CD4-positive, alpha-beta T cell treated with Interferon gamma for 1 hour (primary cell): ENCODE measurements around the gene FKBP5.

Experiments
- DNase-seq: peaks from one replicate; pipeline ENCODE4 v3.0.0-alpha.2; 2020

The FKBP5 gene

DNA sequence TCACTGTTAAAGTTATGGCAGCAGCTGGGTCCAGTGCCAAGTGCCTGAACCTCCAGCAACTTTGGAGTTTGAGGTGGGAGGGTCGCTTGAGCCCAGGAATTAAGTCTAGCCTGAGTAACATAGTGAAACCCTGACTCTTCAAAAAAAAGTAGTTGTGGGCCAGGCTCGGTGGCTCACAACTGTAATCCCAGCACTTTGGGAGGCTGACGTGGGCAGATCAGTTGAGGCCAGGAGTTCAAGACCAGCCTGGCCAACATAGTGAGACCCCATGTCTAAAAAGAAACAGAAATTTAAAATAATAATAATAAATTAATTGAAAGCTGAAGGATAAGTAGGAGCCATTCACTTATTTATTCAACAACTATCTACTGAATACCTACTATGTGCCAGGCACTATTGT, 33.8 kb downstream of the FKBP5 start:
- DNase-seq, result no peak

DNA sequence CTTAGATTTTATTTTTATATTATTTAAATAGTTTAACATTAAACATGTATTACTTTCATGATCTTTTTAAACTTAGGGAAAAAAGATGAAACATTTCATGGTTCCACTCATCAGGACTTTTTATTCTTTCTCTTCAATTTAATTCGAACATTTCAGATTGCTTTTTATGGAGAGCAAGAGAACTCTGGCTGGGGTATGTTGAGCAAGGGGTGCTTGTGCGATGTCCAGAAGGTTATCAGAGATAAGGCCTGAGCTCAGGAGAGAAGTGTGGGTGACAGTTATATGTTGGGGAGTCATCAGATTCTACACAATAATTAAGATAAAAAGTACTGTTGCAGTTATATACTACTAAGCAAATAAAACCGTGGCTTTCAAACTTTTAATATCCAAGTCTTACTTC, 37.5 kb downstream of the FKBP5 start:
- no peak for DNase-seq

GRCh38 chr6:35650015-35650414, 38.7 kb downstream of the FKBP5 start:
- no peak for DNase-seq

DNA sequence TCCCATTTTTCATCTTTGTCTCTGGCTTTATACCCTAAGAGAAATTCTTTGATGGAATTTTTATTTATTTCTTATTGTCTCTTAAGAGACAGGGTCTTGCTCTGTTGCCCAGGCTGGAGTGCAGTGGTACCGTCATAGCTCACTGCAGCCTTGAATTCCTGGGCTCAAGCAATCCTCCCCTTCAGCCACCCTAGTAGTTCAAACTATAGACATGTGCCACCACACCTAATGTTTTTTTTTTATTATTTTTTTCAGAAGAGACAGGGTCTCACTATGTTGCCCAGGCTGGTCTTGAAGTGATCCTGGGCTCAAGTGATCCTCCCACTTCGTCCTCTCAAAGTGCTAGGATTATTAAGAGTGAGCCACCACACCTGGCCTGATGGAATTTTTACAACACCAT, 40.5 kb downstream of the FKBP5 start:
- no peak for DNase-seq

DNA sequence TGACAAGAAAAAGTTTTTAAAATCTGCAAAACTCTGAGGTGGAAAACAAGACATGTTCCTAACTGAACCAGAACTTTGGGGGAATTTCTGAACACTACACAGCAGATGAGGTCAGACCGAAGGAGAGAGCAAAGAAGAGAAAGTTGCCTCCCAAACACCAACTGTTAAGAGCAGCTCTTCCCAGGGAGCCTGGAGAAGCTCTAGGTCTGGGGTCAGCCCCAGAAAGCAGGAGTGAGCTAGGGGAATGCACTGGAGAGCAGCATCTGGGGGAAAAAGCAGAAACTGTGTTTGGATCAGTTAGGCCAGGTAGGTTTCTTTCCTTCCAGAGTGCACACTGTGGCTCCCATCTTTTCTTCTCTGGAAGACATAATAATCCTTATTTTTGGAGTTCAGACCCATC, 41.3 kb downstream of the FKBP5 start:
- DNase-seq, result no peak

GRCh38 chr6:35643162-35643535, 45.6 kb downstream of the FKBP5 start:
- no peak for DNase-seq

GRCh38 chr6:35642471-35643161, 46.1 kb downstream of the FKBP5 start:
- no peak for DNase-seq

- DNase-seq, result no peak
Observed at GRCh38 chr6:35640017-35640664, 48.6 kb downstream of the FKBP5 start.

DNA sequence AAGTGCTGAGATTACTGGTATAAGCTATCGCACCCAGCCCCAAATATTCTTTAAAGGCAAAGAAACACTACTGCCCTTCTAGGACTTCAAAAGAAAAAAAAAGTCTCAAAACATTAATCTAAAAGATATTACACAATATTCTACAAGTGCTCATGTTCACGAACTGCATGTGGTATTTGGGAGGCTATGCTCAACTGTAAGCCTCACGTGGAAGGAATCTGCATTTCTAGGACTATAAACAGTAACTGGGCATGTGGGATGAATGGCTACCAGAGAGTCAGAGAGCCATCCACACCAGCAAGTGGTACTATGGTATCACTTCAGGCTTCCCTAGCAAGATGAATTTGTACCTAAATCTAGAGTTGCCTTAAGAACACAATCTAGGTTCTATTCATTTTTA, 50.0 kb downstream of the FKBP5 start:
- no peak for DNase-seq

DNA sequence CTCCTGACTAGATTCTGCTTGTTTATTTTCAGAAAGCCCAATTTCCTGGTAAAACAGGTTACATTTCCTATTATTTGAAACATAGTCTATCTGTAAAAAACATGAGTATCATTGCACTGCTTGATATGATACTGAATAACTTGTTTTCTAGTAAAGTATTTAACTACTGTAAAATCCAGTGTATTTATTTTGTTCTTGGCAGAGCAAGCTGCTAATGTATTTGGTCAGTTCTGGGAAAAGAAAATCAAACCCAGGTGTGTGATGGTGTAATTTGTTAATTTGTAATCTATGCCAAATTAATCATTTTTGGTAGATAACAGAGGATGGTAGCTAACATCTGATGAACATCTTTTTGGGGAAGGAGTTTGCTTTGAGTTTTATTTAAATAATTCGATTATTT, 50.8 kb downstream of the FKBP5 start:
- DNase-seq, result no peak

DNA sequence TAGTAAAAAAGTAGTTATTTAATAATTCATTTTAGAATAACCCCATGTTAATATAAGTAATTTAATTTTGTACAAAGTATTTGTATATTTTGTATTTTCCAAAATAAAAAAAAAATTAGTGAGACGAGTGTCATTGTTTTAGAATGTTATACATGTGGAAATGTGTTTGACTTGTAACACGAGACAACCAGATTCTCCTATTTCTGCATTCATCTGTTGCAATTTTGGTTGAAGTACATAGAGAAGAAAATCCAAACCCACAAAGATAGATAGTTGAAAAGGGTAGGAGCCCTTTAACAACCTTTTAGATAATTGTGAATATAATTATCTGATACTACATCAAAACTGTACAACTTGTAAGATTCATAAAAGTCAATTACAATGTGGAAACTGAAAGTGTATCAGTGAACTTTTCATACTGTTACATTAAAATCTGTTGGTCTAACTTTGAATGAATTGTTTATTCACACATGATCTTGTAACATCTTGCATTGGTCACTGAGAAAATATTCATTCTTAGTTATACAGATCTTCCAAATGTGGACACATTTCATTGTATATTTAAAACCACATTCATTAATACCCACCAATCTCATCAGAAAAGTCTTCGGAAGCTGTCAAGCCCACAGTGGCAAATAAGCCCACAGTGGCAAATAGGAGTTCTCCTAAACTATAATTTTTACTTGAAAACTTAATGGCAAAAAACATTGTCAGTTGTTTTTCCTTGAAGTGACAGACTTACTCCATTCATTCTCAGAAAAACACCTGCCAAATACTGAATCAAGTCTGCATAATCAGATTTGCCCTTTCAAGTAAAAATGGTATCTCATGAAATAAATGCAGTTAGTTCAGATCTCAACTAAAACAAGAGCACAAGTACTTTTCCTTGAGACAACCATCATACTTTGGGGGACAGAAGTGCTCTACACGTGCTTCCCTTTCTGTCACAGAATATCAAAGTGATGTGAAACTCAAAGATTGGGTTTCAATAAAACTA, 52.8 kb downstream of the FKBP5 start:
- DNase-seq, result no peak

GRCh38 chr6:35634316-35634715, 54.4 kb downstream of the FKBP5 start:
- no peak for DNase-seq

DNA sequence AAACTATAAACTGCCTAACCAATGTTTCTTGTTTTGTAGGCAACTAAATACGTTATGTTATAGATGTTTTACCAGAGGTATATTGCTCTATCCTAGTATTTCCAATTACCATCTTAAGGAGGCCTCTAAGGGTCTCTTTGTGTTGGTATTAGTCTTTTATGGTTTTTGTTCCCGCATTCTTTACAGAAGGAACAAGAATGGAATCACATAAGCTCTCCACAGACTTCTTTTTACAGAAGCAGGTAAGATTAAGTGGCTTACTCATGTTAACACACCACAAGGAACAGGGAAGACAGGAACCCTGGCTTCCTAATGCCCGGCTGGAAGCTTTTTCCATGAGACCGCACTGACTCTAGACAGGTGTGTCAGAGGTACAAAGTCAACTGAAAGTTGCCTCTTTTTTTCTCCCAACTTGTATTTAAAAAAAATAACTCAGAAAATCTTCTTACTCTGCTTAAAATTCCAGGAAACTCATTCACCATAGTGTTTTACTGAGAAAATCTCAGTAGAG, 55.1 kb downstream of the FKBP5 start:
- DNase-seq, result no peak

DNA sequence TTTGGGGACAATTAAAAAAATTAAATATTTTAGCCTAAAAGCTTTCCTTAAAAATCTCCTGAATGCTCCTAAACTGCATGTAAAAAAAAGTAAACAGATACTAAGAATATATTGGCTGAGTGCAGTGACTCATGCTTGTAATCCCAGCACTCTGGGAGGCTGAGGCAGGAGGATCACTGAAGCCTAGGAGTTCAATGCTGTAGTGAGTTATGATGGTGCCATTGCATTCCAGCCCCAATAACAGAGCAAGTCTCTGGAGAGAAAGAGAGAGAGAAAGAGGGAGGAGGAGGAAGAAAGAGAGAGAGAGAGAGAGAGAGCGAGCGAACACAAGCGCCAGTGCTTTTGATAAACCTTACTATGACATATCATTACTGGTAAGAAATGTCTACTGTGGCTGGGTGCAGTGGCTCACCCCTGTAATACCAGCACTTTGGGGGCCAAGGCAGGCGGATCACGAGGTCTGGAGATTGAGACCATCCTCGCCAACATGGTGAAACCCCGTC, 58.8 kb downstream of the FKBP5 start:
- no peak for DNase-seq

- DNase-seq, result no peak
Observed at GRCh38 chr6:35626401-35626800, 62.3 kb downstream of the FKBP5 start.

DNA sequence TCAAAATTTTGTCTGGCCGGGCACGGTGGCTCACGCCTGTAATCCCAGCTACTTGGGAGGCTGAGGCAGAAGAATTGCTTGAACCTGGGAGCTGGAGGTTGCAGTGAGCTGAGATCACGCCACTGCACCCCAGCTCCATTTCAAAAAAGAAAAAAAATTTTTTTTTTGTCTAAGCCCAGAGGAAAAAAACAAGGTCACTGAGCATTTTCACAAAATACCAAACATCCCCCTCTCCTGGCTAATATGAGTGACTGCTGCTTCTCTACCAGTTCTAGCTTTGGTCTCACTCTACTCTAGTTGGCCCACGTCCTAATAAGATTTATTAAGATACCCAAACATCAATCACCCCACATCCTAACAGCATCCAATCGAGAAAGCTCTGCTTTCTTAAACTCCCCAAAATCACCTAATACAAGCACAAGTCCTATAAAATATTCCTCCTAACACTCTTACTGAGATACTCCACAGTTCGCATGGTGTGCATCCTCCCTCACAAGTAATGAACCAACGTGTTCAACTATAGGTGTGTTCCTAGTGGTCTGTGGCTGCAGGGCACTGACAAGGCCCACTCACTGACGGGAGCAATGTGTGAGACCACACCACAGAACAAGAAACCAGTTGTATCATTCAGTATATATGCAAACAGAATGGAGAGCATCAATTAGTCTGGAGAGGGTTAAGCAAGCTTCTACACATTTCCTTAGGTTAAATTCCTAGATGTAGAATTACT, 64.2 kb downstream of the FKBP5 start:
- no peak for DNase-seq

DNA sequence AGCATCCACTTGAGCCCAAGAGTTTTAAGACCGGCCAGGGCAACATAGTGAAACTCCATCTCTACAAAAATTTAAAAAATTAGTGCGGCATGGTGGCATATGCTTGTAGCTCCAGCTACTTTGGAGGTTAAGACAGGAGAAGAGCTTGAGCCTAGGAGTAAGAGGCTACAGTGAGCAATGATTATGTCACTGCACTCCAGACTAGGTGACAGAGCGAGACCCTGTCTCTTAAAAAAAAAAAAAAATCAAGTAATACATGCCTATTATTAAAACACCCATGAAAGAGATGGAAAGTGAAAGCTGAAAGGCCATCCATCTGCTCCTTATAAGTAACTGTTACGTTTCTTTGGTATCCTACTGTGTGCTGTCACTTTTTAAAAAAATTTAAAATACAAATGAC, 66.4 kb downstream of the FKBP5 start:
- no peak for DNase-seq

GRCh38 chr6:35620706-35621105, 68.0 kb downstream of the FKBP5 start:
- DNase-seq, result no peak

DNA sequence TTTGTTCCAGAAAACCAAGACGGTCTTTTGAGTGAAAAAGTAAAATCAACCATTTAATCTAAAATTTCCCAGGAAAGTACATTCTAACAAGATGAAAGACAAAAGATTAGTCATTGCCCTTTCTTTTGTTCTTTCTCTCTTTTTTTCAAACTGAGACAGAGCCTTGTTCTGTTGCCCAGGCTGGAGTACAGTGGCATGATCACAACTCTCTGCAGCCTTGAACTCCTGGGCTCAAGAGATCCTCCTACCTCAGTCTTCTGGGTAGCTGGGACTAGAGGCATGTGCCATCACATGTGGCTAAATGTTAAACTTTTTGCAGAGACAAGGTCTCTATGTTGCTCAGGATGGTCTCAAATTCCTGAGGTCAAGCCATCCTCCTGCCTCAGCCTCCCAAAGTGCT, 75.0 kb downstream of the FKBP5 start:
- DNase-seq, result no peak

GRCh38 chr6:35611240-35611639, 77.5 kb downstream of the FKBP5 start:
- no peak for DNase-seq

DNA sequence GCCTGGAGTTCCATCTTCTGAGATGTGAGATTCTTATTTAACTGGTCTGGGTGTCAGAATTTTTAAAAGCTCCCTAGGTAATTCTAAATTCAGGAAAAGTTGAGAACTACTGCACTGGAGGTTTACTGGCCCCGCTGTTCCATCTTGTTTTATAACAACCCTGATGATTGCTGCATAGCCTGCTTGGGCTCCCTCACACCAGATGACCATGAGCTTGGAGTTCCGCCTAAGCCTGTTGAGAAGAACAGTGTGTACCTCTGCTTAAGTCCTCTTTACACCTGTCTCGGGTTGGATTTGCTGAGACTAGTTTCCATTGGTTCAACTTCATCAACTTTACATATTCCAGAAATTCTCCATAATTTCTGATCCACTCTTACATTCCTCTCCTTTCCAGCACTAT, 77.9 kb downstream of the FKBP5 start:
- no peak for DNase-seq

DNA sequence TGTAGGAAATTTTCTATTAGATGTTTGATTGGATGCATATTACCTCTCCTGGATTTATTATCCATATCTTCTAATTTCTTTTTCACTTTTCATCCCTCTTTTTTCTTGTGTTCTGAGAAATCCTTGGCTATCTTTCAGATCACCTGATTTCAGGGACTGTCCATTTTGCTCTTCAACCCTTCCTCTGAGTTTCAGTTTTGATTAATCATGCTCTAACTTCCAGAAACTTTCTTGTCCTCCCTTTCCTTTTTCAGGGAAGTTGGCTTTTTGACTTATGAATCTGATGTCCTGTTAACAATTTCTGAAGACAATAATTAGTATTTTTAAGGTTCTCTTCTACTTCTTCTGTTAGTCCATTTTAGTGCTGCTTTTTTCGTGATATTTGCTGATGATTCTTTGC, 79.1 kb downstream of the FKBP5 start:
- DNase-seq, result no peak
